DND-41 (cell line): ENCODE measurements around the gene GSE1.

Experiments used
- ATAC-seq: fragments of 200-7000 bp; cut with Tn5 transposase; 3 replicates; pipeline ENCODE4 v1.9.1; 2021; ENCODE audit warnings: low read depth; ENCODE audit not compliant: insufficient read depth
- DNase-seq: peaks from one replicate; pipeline ENCODE4 v3.0.0-alpha.2; 2020
- H2AFZ ChIP-seq: 2 replicates; pipeline ENCODE4 v1.6.0; 2012; ENCODE audit warnings: low read depth, low read length
- H3K27ac ChIP-seq: 2 replicates; pipeline ENCODE4 v1.5.1; 2012; ENCODE audit warnings: low read length, inconsistent platforms
- H3K27me3 ChIP-seq: fragments of 200-600 bp; sonication (generic); 2 replicates; pipeline ENCODE4 v1.6.0; 2012; ENCODE audit warnings: low read length, mild to moderate bottlenecking, inconsistent platforms; ENCODE audit not compliant: insufficient read depth, poor library complexity
- H3K36me3 ChIP-seq: 2 replicates; pipeline ENCODE4 v1.5.1; 2012; ENCODE audit warnings: low read length, inconsistent platforms; ENCODE audit not compliant: insufficient read depth
- H3K4me1 ChIP-seq: 2 replicates; pipeline ENCODE4 v1.5.1; 2012; ENCODE audit warnings: mild to moderate bottlenecking, low read length; ENCODE audit not compliant: insufficient read depth
- H3K4me2 ChIP-seq: 2 replicates; pipeline ENCODE4 v1.6.0; 2012; ENCODE audit warnings: mild to moderate bottlenecking, moderate library complexity, low read length, inconsistent platforms; ENCODE audit not compliant: insufficient read depth
- H3K4me3 ChIP-seq, 2 experiments: fragments of 200-600 bp in 1 of 2; shearing (Covaris generic) in 1 of 2; 2 replicates each; pipeline ENCODE4 v1.5.1; 2012 to 2016; ENCODE audit warnings: inconsistent platforms in 2 of 2, low read length in 2 of 2, mild to moderate bottlenecking in 2 of 2, low read depth in 1 of 2, moderate library complexity in 1 of 2
- H3K79me2 ChIP-seq: 2 replicates; pipeline ENCODE4 v1.6.0; 2012; ENCODE audit warnings: low read length, inconsistent platforms; ENCODE audit not compliant: insufficient read depth
- H3K9ac ChIP-seq: 2 replicates; pipeline ENCODE4 v1.6.0; 2012; ENCODE audit warnings: low read depth, mild to moderate bottlenecking, inconsistent platforms, low read length, moderate library complexity
- H3K9me3 ChIP-seq: 2 replicates; pipeline ENCODE4 v1.5.1; 2012; ENCODE audit warnings: low read length, moderate library complexity, mild to moderate bottlenecking, inconsistent platforms; ENCODE audit not compliant: insufficient read depth, severe bottlenecking
- H4K20me1 ChIP-seq: 2 replicates; pipeline ENCODE4 v1.6.0; 2012; ENCODE audit warnings: low read length; ENCODE audit not compliant: insufficient read depth
- CTCF ChIP-seq: IDR thresholded peaks from 2 replicates; pipeline ENCODE4 v1.5.1; 2012; ENCODE audit warnings: borderline replicate concordance, low read length, moderate library complexity, mild to moderate bottlenecking; ENCODE audit not compliant: poor library complexity, severe bottlenecking; ENCODE audit errors: extremely low read depth
- EZH2 ChIP-seq: IDR thresholded peaks from 3 replicates; pipeline ENCODE4 v1.6.1; 2012; ENCODE audit warnings: borderline replicate concordance, low read depth, mild to moderate bottlenecking, moderate library complexity, low read length, inconsistent platforms; ENCODE audit not compliant: severe bottlenecking

GSE1 gene

GRCh38 chr16:85631802-85632393 lies 18.8 kb downstream of the GSE1 start:
- H3K4me2 ChIP-seq, result no peak overlapping the region

GRCh38 chr16:85632709-85633437 lies 19.8 kb downstream of the GSE1 start:
- no peak overlapping the region for H3K4me3 ChIP-seq
- no peaks in the 10 kb centered on the region for H3K4me1 ChIP-seq
- H2AFZ ChIP-seq, result no peak overlapping the region
- ATAC-seq (no peak), DNase-seq (no peak)
- H4K20me1 ChIP-seq, result peaks cover 84% of the 10 kb centered on the region
- peaks cover 98% of the 10 kb centered on the region for H3K79me2 ChIP-seq
- H3K9ac ChIP-seq, result no peak overlapping the region
- TF ChIP-seq EZH2 (no peak), CTCF (no peak)
- no peaks in the 10 kb centered on the region for H3K27me3 ChIP-seq
- H3K4me2 ChIP-seq, result no peak overlapping the region
- H3K27ac ChIP-seq, result no peak overlapping the region
- peaks cover 62% of the 10 kb centered on the region for H3K36me3 ChIP-seq
- peaks cover 20% of the 10 kb centered on the region for H3K9me3 ChIP-seq

More at GRCh38 chr16:85631802-85632393, 18.8 kb downstream of the GSE1 start:
- TF ChIP-seq CTCF (peak; percentile 42), EZH2 (no peak)
- H3K27ac ChIP-seq, result no peak overlapping the region
- H3K9me3 ChIP-seq, result peaks cover 20% of the 10 kb centered on the region
- H3K9ac ChIP-seq, result no peak overlapping the region
- no peaks in the 10 kb centered on the region for H3K4me1 ChIP-seq
- DNase-seq (no peak), ATAC-seq (no peak)
- H3K27me3 ChIP-seq, result no peaks in the 10 kb centered on the region
- peaks cover 75% of the 10 kb centered on the region for H4K20me1 ChIP-seq
- peaks cover 97% of the 10 kb centered on the region for H3K79me2 ChIP-seq
- H3K4me3 ChIP-seq, result no peak overlapping the region
- H2AFZ ChIP-seq, result no peak overlapping the region
- H3K36me3 ChIP-seq, result peaks cover 59% of the 10 kb centered on the region

- peaks cover 97% of the 10 kb centered on the region for H3K79me2 ChIP-seq
- no peaks in the 10 kb centered on the region for H3K4me1 ChIP-seq
Observed at GRCh38 chr16:85633438-85633743, 20.3 kb downstream of the GSE1 start.

More at GRCh38 chr16:85633438-85633743, 20.3 kb downstream of the GSE1 start:
- DNase-seq, result no peak
- H3K27me3 ChIP-seq, result no peaks in the 10 kb centered on the region
- peaks cover 15% of the 10 kb centered on the region for H3K9me3 ChIP-seq
- H3K36me3 ChIP-seq, result peaks cover 60% of the 10 kb centered on the region
- H4K20me1 ChIP-seq, result peaks cover 90% of the 10 kb centered on the region
- H2AFZ ChIP-seq, result no peak overlapping the region
- H3K4me2 ChIP-seq, result no peak overlapping the region
- no peak overlapping the region for H3K4me3 ChIP-seq
- H3K27ac ChIP-seq, result no peak overlapping the region
- no peak for TF ChIP-seq CTCF
- TF ChIP-seq EZH2, result no peak
- ATAC-seq, result no peak
- no peak overlapping the region for H3K9ac ChIP-seq
